ENCODE data around the gene ETFA.

ETFA gene

DNA sequence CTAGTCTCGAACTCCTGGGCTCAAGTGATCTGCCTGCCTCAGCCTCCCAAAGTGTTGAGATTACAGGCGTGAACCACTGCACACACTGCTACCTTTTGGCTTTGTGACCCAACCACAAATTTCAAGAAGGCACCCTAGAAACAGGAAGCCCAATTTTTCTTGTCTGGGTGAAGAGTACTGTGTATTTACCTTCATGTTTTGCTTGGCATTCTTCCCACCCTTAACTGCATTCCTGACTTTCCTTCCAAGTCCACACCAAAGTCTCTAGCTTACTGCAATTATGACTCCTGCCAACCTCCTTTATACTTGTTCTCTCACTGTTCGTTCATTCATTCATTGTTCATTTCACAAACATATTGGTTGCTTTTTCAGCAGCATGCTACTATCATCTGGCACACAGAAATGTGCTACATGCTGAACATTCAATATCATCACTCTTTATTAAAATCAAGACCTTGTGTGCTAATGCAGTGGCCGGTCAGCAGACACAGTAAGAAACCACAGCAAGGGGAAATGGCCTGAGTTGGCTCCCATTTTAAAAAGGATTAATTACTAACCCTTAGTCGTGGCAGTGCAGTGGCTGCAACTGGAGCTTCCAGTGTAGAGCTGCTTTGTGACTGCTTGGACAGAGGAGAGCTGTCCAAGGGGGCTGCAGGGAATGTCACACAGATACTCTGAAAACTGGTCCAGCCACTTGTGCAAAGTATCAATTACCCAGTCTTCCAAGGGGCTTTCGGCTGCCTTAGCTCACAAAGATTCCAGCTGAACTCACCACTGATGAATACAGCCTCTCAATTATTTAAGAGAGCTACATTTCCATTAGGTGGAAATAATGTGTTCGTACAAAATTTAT is 94.0 kb downstream of the ETFA start:
- ChIA-PET CTCF (interaction anchor here (0.6 to 0.7 kb wide), 2 partner anchors 12 to 463 kb away, joined by 3 read pairs; no protein-coding TSS in a partner anchor), POLR2A (no interaction called here)
- no peak for DNase-seq (ENCODE audit: extremely low spot score)
- no peak for TF ChIP-seq PKNOX1 (IDR thresholded peaks at IDR 0.05)
- TF ChIP-seq FOXM1 (IDR thresholded peaks at IDR 0.05; ENCODE audit: borderline replicate concordance) = no peak
- TF ChIP-seq ARNT (IDR thresholded peaks at IDR 0.05) = no peak
- no peak for TF ChIP-seq LEF1 (IDR thresholded peaks at IDR 0.05; ENCODE audit: borderline replicate concordance)
- no peak for TF ChIP-seq FOXA1 (IDR thresholded peaks at IDR 0.05)
- TF ChIP-seq BHLHE40 (IDR thresholded peaks at IDR 0.05; ENCODE audit: borderline replicate concordance) = no peak
- no peak for TF ChIP-seq TARDBP (IDR thresholded peaks at IDR 0.05)
- no peak for TF ChIP-seq L3MBTL2 (conservative IDR thresholded peaks at IDR 0.05)
- TF ChIP-seq CTBP1 (IDR thresholded peaks at IDR 0.05; ENCODE audit: borderline replicate concordance) = no peak
- no peak for TF ChIP-seq SP1 (IDR thresholded peaks at IDR 0.05)
- no peak for TF ChIP-seq SUZ12 (IDR thresholded peaks at IDR 0.05)
- no peak for TF ChIP-seq ELF4 (IDR thresholded peaks at IDR 0.05)
- no peak for TF ChIP-seq FOXK2 (IDR thresholded peaks at IDR 0.05)
- TF ChIP-seq ZNF384 (IDR thresholded peaks at IDR 0.05) = no peak

GRCh38 chr15:76215634-76216033 is 95.6 kb downstream of the ETFA start:
- TF ChIP-seq NFRKB (IDR thresholded peaks at IDR 0.05) (no peak), FOXA1 (IDR thresholded peaks at IDR 0.05) (no peak)
- ChIA-PET CTCF (interaction anchor here (2.7 kb wide), 1 partner anchor 20 kb away, joined by 7 read pairs; no protein-coding TSS in a partner anchor), POLR2A (interaction anchor here (3.1 kb wide), 1 partner anchor 120 kb away, joined by 11 read pairs; the partner anchor contains the start of gene ISL2)
- DNase-seq (ENCODE audit: extremely low spot score) = no peak

DNA sequence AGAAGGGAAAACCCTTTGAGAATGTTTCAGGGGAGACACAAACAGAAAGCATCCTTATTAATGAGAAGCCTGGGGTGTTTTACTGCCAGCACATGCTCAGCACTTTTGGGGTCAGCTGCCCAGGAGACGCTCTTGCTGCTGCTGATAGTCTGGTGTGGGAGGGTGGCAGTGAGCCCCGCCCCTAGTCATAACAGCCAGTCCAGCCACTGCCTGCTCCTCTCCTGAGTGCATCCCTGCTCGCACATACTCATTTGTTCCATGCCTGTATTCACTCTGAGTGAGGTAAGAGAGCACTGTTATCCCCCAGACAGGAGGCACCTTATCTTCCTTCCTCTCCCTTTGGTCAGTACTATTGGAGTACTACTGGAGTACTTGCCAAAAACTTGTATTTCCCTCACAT is 101.3 kb downstream of the ETFA start:
- TF ChIP-seq SP1 (IDR thresholded peaks at IDR 0.05) (no peak), LEF1 (IDR thresholded peaks at IDR 0.05; ENCODE audit: borderline replicate concordance) (no peak), TARDBP (IDR thresholded peaks at IDR 0.05) (no peak), BHLHE40 (IDR thresholded peaks at IDR 0.05; ENCODE audit: borderline replicate concordance) (no peak), FOXM1 (IDR thresholded peaks at IDR 0.05; ENCODE audit: borderline replicate concordance) (no peak), PKNOX1 (IDR thresholded peaks at IDR 0.05) (no peak), ARNT (IDR thresholded peaks at IDR 0.05) (no peak), ELF4 (IDR thresholded peaks at IDR 0.05) (no peak), ZNF384 (IDR thresholded peaks at IDR 0.05) (no peak), L3MBTL2 (conservative IDR thresholded peaks at IDR 0.05) (no peak), FOXA1 (IDR thresholded peaks at IDR 0.05) (no peak), SUZ12 (IDR thresholded peaks at IDR 0.05) (no peak), NFRKB (IDR thresholded peaks at IDR 0.05) (no peak)
- CTCF ChIA-PET = interaction anchor here (0.7 kb wide), 1 partner anchor 25 kb away, joined by 3 read pairs; no protein-coding TSS in a partner anchor
- POLR2A ChIA-PET = interaction anchor here (1.1 kb wide), 1 partner anchor 10 kb away, joined by 3 read pairs; no protein-coding TSS in a partner anchor
- no peak for DNase-seq (ENCODE audit: extremely low spot score)

DNA sequence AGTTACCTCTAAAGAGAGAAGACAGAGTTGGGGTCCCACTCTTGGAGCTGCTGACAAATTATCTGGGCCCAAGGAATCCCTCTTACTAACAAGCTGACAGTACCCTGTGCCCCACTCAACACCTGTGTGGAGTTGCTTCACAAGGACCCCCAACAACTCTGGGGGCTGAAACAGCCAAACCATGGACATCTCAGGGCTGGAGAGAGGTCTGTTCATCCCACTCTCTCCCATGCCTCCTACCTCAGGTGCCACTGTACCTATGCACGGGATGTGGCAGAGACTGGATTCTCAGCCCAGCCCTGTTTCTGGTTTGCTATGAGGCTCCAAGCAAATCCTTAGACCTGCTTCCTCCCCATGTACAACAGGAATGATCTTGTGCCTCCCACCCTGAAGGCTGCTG is 101.7 kb downstream of the ETFA start:
- DNase-seq (ENCODE audit: extremely low spot score) = no peak
- POLR2A ChIA-PET = interaction anchor here (1.1 kb wide), 1 partner anchor 9 kb away, joined by 3 read pairs; no protein-coding TSS in a partner anchor
- TF ChIP-seq FOXA1 (IDR thresholded peaks at IDR 0.05) = no peak
- TF ChIP-seq BHLHE40 (IDR thresholded peaks at IDR 0.05; ENCODE audit: borderline replicate concordance) = no peak
- TF ChIP-seq L3MBTL2 (conservative IDR thresholded peaks at IDR 0.05) = no peak
- no peak for TF ChIP-seq LEF1 (IDR thresholded peaks at IDR 0.05; ENCODE audit: borderline replicate concordance)
- TF ChIP-seq TARDBP (IDR thresholded peaks at IDR 0.05) = no peak
- no peak for TF ChIP-seq PKNOX1 (IDR thresholded peaks at IDR 0.05)
- no peak for TF ChIP-seq ELF4 (IDR thresholded peaks at IDR 0.05)
- no peak for TF ChIP-seq ZNF384 (IDR thresholded peaks at IDR 0.05)
- no peak for TF ChIP-seq FOXM1 (IDR thresholded peaks at IDR 0.05; ENCODE audit: borderline replicate concordance)
- TF ChIP-seq FOXK2 (IDR thresholded peaks at IDR 0.05) = no peak
- TF ChIP-seq CTBP1 (IDR thresholded peaks at IDR 0.05; ENCODE audit: borderline replicate concordance) = no peak
- TF ChIP-seq HDGF (IDR thresholded peaks at IDR 0.05; ENCODE audit: borderline replicate concordance) = no peak
- CTCF ChIA-PET = interaction anchor here (0.7 kb wide), 1 partner anchor 26 kb away, joined by 3 read pairs; no protein-coding TSS in a partner anchor

- ChIA-PET POLR2A (interaction anchor here (0.5 to 1.1 kb wide), 2 partner anchors 9 to 71 kb away, joined by 3 read pairs; no protein-coding TSS in a partner anchor), CTCF (no interaction called here)
- TF ChIP-seq PKNOX1 (IDR thresholded peaks at IDR 0.05) (no peak), ZNF384 (IDR thresholded peaks at IDR 0.05) (no peak), CTBP1 (IDR thresholded peaks at IDR 0.05; ENCODE audit: borderline replicate concordance) (no peak), SUZ12 (IDR thresholded peaks at IDR 0.05) (no peak), BHLHE40 (IDR thresholded peaks at IDR 0.05; ENCODE audit: borderline replicate concordance) (no peak), L3MBTL2 (conservative IDR thresholded peaks at IDR 0.05) (no peak), FOXK2 (IDR thresholded peaks at IDR 0.05) (no peak), ELF4 (IDR thresholded peaks at IDR 0.05) (no peak), NFRKB (IDR thresholded peaks at IDR 0.05) (no peak), FOXA1 (IDR thresholded peaks at IDR 0.05) (no peak), SP1 (IDR thresholded peaks at IDR 0.05) (no peak), FOXM1 (IDR thresholded peaks at IDR 0.05; ENCODE audit: borderline replicate concordance) (no peak), TARDBP (IDR thresholded peaks at IDR 0.05) (no peak)
- DNase-seq (ENCODE audit: extremely low spot score) = no peak
Observed at GRCh38 chr15:76208786-76209424, 102.4 kb downstream of the ETFA start.
